ENCODE measurements around the gene DIP2C. TPM values are rescaled to one million over a fixed set of nuclear protein-coding genes. Genes with fewer than 3 reads are reported as not detected.

Gene DIP2C
- total RNA-seq, 1 donor from 2014 or later = 30.8 TPM

- Histone ChIP-seq H3K36me3 (no peaks in the 10 kb centered on the region), H3K27ac (replicated peaks) (peak overlapping the region; percentile 75), H3K4me3 (peak overlapping the region; percentile 39), H3K4me1 (peaks cover 55% of the 10 kb centered on the region), H3K9me3 (replicated peaks) (no peaks in the 10 kb centered on the region), H3K27me3 (ENCODE audit: low read depth) (no peaks in the 10 kb centered on the region)
- peak; percentile 99 for TF ChIP-seq CTCF (IDR thresholded peaks at IDR 0.05; ENCODE audit: borderline replicate concordance)
- intact Hi-C loops (cut with micrococcal nuclease) = no loop called here
- peak; percentile 90 for DNase-seq
Observed at GRCh38 chr10:511101-511848, 178.2 kb downstream of the DIP2C start.

- H3K36me3 ChIP-seq = no peaks in the 10 kb centered on the region
- peak; percentile 42 for DNase-seq
- H3K4me1 ChIP-seq = peaks cover 49% of the 10 kb centered on the region
- H3K27ac ChIP-seq (replicated peaks) = peak overlapping the region; percentile 75
- intact Hi-C loops (cut with micrococcal nuclease) = no loop called here
- H3K27me3 ChIP-seq (ENCODE audit: low read depth) = no peaks in the 10 kb centered on the region
- peak overlapping the region; percentile 39 for H3K4me3 ChIP-seq
- H3K9me3 ChIP-seq (replicated peaks) = no peaks in the 10 kb centered on the region
- no peak for TF ChIP-seq CTCF (IDR thresholded peaks at IDR 0.05; ENCODE audit: borderline replicate concordance)
Observed at GRCh38 chr10:510415-510881, 179.0 kb downstream of the DIP2C start.

GRCh38 chr10:509361-510102, 179.9 kb downstream of the DIP2C start:
- no peaks in the 10 kb centered on the region for H3K9me3 ChIP-seq (replicated peaks)
- H3K36me3 ChIP-seq = no peaks in the 10 kb centered on the region
- peaks cover 42% of the 10 kb centered on the region for H3K4me1 ChIP-seq
- TF ChIP-seq CTCF (IDR thresholded peaks at IDR 0.05; ENCODE audit: borderline replicate concordance) = no peak
- peak overlapping the region; percentile 75 for H3K27ac ChIP-seq (replicated peaks)
- DNase-seq = no peak
- intact Hi-C loops (cut with micrococcal nuclease) = no loop called here
- H3K27me3 ChIP-seq (ENCODE audit: low read depth) = no peaks in the 10 kb centered on the region
- H3K4me3 ChIP-seq = no peak overlapping the region

GRCh38 chr10:508726-509125, 180.7 kb downstream of the DIP2C start:
- H3K9me3 ChIP-seq (replicated peaks) = no peaks in the 10 kb centered on the region
- H3K27ac ChIP-seq (replicated peaks) = no peak overlapping the region
- peaks cover 34% of the 10 kb centered on the region for H3K4me1 ChIP-seq
- no peak overlapping the region for H3K4me3 ChIP-seq
- H3K27me3 ChIP-seq (ENCODE audit: low read depth) = no peaks in the 10 kb centered on the region
- no peaks in the 10 kb centered on the region for H3K36me3 ChIP-seq
- no peak for TF ChIP-seq CTCF (IDR thresholded peaks at IDR 0.05; ENCODE audit: borderline replicate concordance)
- intact Hi-C loops (cut with micrococcal nuclease) = no loop called here
- no peak for DNase-seq

GRCh38 chr10:507908-508444, 181.5 kb downstream of the DIP2C start:
- Histone ChIP-seq H3K36me3 (no peaks in the 10 kb centered on the region), H3K27ac (replicated peaks) (no peak overlapping the region), H3K4me1 (peaks cover 33% of the 10 kb centered on the region), H3K27me3 (ENCODE audit: low read depth) (no peaks in the 10 kb centered on the region), H3K4me3 (no peak overlapping the region), H3K9me3 (replicated peaks) (no peaks in the 10 kb centered on the region)
- intact Hi-C loops (cut with micrococcal nuclease) = no loop called here
- no peak for DNase-seq
- TF ChIP-seq CTCF (IDR thresholded peaks at IDR 0.05; ENCODE audit: borderline replicate concordance) = no peak
